Measurements from ENCODE around the gene BSG.

DNA sequence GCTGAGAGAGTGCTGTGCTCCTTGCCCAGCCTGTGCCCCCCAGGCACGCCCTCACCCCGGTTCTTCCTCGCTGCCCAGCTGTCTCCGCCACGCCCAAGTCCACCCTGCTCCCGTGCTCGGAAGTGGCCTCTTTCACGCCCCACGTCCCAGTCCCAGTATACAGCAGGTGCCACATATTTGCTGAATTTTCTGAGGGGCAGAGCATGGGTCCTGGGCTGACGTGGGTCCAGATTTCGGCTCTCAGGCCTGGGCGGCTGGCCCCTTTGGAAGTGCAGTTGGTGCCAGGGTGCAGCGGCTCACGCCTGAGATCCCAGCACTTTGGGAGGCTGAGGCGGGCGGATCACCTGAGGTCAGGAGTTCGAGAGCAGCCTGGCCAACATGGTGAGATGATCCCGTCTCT, 20.7 kb downstream of the BSG start:
- TF ChIP-seq, protein P1, sequence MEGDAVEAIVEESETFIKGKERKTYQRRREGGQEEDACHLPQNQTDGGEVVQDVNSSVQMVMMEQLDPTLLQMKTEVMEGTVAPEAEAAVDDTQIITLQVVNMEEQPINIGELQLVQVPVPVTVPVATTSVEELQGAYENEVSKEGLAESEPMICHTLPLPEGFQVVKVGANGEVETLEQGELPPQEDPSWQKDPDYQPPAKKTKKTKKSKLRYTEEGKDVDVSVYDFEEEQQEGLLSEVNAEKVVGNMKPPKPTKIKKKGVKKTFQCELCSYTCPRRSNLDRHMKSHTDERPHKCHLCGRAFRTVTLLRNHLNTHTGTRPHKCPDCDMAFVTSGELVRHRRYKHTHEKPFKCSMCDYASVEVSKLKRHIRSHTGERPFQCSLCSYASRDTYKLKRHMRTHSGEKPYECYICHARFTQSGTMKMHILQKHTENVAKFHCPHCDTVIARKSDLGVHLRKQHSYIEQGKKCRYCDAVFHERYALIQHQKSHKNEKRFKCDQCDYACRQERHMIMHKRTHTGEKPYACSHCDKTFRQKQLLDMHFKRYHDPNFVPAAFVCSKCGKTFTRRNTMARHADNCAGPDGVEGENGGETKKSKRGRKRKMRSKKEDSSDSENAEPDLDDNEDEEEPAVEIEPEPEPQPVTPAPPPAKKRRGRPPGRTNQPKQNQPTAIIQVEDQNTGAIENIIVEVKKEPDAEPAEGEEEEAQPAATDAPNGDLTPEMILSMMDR (conservative IDR thresholded peaks at IDR 0.05; ENCODE audit: low read depth in 2 of 2), result no peak
- TF ChIP-seq EZH2phosphoT487 (IDR thresholded peaks at IDR 0.05; ENCODE audit: unreplicated experiment) (no peak), CREB1 (CRISPR knock-in tag; IDR thresholded peaks at IDR 0.05; ENCODE audit: low read depth) (no peak), POLR2AphosphoS5 (IDR thresholded peaks at IDR 0.05; ENCODE audit: low read depth) (no peak), ZNF114 (CRISPR knock-in tag; IDR thresholded peaks at IDR 0.05) (no peak), EZH2 (IDR thresholded peaks at IDR 0.05; ENCODE audit: low read depth, unreplicated experiment) (no peak), ZNF331 (CRISPR knock-in tag; IDR thresholded peaks at IDR 0.05; ENCODE audit: low read depth) (no peak), JUNB (IDR thresholded peaks at IDR 0.05; ENCODE audit: unreplicated experiment) (no peak)
- TF ChIP-seq, protein P2, sequence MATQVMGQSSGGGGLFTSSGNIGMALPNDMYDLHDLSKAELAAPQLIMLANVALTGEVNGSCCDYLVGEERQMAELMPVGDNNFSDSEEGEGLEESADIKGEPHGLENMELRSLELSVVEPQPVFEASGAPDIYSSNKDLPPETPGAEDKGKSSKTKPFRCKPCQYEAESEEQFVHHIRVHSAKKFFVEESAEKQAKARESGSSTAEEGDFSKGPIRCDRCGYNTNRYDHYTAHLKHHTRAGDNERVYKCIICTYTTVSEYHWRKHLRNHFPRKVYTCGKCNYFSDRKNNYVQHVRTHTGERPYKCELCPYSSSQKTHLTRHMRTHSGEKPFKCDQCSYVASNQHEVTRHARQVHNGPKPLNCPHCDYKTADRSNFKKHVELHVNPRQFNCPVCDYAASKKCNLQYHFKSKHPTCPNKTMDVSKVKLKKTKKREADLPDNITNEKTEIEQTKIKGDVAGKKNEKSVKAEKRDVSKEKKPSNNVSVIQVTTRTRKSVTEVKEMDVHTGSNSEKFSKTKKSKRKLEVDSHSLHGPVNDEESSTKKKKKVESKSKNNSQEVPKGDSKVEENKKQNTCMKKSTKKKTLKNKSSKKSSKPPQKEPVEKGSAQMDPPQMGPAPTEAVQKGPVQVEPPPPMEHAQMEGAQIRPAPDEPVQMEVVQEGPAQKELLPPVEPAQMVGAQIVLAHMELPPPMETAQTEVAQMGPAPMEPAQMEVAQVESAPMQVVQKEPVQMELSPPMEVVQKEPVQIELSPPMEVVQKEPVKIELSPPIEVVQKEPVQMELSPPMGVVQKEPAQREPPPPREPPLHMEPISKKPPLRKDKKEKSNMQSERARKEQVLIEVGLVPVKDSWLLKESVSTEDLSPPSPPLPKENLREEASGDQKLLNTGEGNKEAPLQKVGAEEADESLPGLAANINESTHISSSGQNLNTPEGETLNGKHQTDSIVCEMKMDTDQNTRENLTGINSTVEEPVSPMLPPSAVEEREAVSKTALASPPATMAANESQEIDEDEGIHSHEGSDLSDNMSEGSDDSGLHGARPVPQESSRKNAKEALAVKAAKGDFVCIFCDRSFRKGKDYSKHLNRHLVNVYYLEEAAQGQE (IDR thresholded peaks at IDR 0.05; ENCODE audit: unreplicated experiment), result no peak
- TF ChIP-seq, protein P3, sequence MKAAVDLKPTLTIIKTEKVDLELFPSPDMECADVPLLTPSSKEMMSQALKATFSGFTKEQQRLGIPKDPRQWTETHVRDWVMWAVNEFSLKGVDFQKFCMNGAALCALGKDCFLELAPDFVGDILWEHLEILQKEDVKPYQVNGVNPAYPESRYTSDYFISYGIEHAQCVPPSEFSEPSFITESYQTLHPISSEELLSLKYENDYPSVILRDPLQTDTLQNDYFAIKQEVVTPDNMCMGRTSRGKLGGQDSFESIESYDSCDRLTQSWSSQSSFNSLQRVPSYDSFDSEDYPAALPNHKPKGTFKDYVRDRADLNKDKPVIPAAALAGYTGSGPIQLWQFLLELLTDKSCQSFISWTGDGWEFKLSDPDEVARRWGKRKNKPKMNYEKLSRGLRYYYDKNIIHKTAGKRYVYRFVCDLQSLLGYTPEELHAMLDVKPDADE (IDR thresholded peaks at IDR 0.05), result no peak
- TF ChIP-seq, protein P4, sequence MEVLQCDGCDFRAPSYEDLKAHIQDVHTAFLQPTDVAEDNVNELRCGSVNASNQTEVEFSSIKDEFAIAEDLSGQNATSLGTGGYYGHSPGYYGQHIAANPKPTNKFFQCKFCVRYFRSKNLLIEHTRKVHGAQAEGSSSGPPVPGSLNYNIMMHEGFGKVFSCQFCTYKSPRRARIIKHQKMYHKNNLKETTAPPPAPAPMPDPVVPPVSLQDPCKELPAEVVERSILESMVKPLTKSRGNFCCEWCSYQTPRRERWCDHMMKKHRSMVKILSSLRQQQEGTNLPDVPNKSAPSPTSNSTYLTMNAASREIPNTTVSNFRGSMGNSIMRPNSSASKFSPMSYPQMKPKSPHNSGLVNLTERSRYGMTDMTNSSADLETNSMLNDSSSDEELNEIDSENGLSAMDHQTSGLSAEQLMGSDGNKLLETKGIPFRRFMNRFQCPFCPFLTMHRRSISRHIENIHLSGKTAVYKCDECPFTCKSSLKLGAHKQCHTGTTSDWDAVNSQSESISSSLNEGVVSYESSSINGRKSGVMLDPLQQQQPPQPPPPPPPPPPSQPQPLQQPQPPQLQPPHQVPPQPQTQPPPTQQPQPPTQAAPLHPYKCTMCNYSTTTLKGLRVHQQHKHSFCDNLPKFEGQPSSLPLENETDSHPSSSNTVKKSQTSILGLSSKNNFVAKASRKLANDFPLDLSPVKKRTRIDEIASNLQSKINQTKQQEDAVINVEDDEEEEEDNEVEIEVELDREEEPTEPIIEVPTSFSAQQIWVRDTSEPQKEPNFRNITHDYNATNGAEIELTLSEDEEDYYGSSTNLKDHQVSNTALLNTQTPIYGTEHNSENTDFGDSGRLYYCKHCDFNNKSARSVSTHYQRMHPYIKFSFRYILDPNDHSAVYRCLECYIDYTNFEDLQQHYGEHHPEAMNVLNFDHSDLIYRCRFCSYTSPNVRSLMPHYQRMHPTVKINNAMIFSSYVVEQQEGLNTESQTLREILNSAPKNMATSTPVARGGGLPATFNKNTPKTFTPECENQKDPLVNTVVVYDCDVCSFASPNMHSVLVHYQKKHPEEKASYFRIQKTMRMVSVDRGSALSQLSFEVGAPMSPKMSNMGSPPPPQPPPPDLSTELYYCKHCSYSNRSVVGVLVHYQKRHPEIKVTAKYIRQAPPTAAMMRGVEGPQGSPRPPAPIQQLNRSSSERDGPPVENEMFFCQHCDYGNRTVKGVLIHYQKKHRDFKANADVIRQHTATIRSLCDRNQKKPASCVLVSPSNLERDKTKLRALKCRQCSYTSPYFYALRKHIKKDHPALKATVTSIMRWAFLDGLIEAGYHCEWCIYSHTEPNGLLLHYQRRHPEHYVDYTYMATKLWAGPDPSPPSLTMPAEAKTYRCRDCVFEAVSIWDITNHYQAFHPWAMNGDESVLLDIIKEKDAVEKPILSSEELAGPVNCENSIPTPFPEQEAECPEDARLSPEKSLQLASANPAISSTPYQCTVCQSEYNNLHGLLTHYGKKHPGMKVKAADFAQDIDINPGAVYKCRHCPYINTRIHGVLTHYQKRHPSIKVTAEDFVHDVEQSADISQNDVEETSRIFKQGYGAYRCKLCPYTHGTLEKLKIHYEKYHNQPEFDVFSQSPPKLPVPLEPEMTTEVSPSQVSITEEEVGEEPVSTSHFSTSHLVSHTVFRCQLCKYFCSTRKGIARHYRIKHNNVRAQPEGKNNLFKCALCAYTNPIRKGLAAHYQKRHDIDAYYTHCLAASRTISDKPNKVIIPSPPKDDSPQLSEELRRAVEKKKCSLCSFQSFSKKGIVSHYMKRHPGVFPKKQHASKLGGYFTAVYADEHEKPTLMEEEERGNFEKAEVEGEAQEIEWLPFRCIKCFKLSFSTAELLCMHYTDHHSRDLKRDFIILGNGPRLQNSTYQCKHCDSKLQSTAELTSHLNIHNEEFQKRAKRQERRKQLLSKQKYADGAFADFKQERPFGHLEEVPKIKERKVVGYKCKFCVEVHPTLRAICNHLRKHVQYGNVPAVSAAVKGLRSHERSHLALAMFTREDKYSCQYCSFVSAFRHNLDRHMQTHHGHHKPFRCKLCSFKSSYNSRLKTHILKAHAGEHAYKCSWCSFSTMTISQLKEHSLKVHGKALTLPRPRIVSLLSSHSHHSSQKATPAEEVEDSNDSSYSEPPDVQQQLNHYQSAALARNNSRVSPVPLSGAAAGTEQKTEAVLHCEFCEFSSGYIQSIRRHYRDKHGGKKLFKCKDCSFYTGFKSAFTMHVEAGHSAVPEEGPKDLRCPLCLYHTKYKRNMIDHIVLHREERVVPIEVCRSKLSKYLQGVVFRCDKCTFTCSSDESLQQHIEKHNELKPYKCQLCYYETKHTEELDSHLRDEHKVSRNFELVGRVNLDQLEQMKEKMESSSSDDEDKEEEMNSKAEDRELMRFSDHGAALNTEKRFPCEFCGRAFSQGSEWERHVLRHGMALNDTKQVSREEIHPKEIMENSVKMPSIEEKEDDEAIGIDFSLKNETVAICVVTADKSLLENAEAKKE (CRISPR knock-in tag; IDR thresholded peaks at IDR 0.05), result no peak
